Activated CD4-positive, alpha-beta T cell treated with anti-CD3 and anti-CD28 coated beads, Interleukin-2, Interleukin-6, amounts not matched to agents 100 ng/mL and 50 ng/mL, durations not matched to agents 16 hours and 8 hours (primary cell): Measurements from ENCODE around the gene IRX5.

Experiments
- DNase-seq: peaks from one replicate; pipeline ENCODE4 v3.0.0-alpha.2; 2020

IRX5 gene

DNA sequence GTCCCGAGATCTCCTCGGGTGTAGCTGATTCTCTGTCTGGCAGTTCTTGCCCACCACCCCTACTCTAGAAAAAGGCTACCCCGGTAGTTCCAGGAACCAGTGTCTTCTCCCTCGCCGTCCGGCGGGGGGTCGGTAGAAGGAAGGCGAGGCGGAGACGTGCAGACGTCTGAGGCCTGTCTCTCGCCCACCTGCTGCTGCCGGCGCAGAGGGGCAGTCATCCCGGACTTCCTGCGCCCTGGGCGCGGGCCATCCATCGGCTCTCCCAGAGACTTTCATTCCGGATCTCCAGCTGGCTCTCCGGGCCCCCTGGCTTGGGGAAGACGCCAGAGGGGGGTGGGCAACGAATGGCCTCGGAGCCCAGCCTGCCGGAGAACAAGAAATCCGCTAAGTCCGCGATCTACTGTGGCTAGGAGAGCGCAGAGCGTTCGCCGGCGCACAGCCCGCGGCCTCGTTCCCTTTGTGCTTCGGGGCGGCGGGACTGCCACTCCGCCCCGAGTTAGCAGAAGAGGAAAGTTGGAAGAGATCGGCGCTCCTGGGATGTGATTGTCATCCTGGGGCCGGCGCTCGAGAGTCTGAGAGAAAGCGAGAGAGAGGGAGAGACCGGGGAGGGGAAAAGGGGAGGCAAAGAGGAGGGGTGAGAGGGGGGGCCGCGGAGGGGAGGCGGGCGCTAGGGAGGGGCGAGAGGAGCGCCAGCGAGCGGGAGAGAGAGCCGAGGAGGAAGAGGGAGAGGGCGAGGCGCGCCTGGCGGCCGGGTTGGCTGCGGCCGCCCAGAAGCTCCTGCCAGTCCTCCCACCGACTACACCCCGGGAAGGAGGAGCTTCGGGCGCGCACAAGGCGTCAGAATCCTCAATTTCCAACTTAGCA lies at the start of gene IRX5:
Gene IRX5 (plus strand): TSS at position 861 of the 864 bp plus-strand sequence. CDS start 334 bp downstream, outside the sequence.
- DNase-seq: peak; percentile 68

DNA sequence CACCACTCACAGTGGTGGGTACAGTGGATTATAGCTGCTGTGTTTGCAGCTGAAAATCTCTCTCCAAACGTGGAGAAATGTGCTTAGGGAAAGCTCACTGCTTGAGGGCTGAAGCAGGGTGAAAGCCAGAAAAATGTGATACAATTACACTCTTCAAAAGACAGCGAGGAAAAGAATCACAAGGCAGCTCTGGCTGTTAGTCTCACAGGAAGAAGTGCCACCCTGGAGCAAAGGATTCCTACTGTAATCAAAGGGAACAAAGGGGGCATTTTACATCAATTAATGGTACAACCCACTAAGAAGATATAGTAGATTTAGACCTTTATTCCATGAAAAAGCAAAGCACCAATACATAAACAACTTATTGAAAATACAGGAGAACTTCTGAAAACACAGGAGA lies 48.1 kb upstream of the IRX5 start:
- no peak for DNase-seq

DNA sequence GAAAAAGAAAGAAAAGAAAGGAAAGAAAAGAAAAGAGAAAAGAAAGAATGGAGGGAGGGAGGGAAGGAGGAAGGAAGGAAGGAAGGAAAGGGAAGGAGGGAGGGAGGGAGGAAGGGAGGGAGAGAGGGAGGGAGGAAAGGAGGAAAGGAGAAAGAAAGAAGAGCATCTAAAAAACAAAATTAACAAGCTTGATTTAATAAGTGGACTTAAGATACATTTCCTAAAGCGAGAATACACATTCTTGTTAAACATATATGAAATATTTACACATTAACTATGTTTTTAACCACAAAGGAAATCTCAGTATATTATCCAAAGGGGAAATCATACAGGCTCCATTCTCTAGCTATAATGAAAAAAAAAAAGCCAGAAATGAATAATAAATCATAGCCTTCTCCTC lies 47.3 kb upstream of the IRX5 start:
- DNase-seq: no peak

DNA sequence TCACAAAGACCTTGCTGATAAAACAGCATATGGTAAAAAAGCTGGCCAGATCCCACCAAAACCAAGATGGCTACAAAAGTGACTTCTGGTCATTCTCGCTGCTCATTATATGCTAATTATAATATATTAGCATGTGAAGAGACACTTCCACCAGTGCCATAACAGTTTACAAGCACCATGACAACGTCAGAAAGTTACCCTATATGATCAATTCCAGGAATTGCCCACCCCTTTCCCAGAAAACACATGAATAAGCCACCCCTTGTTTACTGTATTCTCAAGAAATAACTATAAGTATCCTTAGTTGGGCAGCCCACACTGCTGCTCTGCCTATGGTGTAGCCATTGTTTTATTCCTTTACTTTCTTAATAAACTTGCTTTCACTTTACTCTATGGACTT lies 44.6 kb upstream of the IRX5 start:
- no peak for DNase-seq

DNA sequence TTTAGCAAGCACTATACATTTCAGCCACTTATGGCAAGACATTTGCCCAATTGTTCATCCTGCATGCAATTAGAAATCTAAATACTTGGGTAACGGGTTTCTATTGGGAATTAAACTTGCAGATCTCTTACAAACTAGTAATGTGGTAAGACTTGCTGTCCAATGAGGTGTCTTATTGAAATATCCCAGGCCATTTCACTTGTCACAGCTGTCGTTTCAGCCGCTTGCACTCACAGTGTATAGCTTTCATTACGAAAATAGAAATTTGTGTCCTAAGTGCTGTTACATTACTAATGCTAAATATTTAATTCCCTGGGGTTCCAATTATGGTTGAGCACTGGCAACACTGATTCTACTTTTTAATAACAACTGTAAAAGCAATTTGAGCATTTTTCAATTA lies 40.3 kb upstream of the IRX5 start:
- DNase-seq: no peak

DNA sequence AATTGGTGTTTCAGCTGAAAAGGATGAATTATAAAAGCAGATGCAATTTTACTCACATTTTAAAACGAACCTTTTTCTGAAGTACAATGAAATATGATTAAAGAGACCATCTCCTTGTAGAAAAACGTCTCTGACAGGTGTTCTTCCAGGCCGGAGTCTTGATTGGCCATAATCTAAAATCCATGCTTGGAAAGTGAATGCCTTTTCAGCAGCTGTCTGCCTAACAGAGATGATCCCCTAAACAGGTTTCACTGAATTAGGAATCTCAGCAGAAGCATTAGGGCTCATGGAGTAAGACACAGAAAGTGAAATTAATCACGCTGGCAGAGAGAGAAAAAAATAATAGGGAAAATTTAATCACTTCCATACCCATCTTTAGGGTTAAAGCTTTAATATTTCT lies 39.3 kb upstream of the IRX5 start:
- DNase-seq: no peak

DNA sequence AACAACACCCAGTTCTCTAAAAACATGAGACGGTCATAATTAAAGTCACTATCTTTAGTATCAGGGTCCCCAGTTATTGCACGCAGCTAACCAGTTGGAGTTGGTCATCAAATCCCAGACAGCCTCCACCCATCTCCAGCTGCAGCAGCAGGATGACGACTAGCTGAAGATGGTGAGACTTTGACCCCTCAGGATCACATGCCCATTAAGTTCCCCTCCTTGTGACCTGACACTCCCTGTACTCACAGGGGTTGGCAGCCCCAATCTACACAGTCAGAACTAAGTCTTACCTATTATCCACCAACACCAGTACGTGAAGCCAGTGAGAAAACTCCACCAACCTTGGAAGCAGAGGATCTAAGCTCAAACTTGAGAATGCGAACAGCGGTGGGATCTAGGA lies 37.7 kb upstream of the IRX5 start:
- no peak for DNase-seq

DNA sequence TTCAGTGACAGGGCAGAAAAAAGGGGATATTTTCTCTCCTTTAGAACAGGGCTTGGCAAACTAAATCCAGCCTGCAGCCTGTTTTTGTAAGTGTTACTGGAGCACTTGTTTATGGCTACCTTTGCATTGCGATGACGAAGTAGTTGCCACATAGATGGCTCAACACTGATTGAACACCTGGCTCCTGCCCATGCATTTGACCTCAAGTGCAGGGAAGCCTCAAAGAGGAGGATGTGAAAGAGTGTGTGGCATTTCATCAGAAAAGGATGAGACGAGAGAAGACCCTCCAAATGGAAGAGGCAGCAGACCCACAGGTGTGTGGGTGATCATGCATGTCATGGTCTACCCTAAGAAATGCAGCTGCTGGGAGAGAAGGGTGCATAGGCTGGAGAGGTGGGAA lies 32.7 kb upstream of the IRX5 start:
- no peak for DNase-seq

DNA sequence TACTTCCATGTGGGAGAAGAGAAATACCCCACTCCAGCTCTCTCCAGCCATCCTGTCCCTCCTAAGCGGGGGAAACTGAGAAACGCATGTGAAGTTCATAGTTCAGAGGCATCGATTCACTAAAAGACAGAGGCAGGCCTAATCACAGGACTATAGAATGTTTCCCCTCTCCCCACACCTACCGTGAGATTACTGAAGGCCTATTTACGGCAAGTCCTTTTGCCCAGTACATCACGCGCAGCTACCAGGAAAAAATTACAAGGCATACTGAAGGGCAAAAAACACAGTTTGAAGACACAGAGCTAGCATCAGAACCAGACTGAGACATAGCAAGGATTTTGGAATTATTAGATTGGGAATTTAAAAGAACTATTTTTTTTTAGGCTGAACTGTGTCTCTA lies 29.1 kb upstream of the IRX5 start:
- DNase-seq: no peak

DNA sequence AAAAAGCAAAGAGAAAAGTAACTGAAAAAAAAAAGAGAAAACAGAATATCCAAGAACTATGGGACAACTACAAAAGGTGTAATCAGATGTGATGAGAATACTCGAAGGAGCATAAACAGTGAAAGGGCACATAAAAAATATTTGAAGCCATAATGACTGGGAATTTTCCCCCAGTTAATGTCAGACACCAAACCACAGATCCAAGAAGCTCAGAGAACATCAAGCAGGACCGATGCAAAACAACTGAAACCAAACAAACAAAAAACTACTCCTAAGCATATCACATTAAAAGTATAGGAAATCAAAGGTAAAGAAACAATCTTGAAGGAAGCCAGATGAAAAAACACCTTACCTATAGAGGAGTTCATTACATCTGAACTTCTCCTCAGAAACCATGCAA lies 27.6 kb upstream of the IRX5 start:
- DNase-seq: no peak

DNA sequence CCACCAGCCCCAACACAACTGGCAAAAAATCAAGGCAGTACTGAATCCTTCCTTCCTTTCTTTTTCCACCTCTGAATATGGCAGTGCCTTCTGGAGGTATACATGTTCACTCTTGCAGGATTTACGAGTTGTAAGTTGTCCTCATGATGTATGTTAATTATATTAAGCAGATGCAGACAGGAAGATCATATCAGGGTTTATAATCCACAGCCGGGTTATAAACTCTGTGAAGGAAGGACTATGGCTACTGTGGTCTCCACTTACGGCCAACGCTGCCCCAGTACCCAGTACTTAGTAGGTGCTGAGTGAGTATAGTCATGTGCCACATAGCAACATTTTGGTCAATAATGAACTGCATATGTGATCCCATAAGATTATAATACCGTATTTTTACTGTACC lies 19.6 kb upstream of the IRX5 start:
- DNase-seq: no peak

DNA sequence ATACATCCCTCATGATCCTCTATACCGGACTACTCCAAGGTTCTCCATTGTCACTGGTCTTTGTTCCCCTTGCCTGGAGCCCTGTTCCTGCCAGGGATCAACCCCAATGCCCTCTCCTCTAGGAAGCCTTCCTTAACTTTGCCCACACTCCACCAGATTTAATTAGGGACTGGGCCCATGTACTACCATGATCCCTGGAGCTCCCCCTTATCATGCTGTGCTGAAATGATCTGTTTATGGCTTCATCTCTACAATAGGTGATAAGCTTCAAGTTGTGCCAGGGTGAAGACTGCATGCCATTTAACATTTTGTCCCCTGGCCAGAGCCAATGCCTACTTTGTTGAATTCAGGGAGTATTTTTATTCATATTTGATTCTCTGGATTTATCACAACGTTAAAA lies 17.9 kb upstream of the IRX5 start:
- no peak for DNase-seq

DNA sequence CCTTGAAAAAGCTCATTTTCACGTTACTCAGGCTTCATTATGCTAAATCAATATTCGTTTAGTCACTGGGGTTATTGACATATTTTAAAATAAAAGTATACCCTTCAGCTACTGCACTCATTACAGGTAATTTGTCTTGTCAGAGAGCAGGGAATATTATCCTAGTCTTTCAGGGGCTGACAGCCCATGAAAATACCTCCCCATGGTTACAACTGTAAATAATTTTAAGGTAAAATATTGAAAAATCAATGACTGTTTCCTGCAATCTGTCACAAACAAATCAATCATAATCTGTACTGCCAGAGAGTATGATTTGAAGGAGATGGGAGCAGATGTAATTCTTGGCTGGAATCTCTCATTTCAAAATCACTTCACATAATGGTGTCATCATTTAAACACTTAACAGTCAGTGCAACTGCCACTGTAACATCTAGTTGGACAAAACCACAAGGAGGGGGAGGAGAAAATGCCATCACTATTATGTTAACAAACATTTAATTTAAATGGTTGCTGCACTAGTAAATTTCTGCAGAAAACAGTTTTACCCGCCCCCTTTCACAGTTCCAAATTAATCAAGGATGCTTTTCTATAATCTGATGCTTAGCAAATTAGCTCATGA lies 9.3 kb upstream of the IRX5 start:
- DNase-seq: no peak

DNA sequence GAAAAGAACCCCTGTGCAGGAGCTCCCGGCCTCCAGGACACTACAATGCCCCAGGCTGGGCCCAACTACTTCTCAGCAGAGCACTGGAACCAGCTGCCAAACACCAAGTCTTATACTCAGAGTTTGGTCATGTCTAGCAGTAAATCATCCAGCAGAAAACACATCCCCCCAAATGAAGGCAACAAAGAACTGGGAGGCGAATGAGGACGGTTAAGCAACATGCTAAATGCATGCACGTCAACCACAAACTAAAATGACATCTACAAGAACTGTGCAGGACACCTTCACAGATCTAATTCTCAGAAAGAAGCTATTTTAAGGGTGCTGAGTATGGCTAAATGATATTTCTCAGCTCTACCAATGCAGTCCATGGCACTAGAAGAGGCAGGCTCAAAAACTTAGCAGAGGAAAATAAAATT lies 7.6 kb upstream of the IRX5 start:
- DNase-seq: no peak

DNA sequence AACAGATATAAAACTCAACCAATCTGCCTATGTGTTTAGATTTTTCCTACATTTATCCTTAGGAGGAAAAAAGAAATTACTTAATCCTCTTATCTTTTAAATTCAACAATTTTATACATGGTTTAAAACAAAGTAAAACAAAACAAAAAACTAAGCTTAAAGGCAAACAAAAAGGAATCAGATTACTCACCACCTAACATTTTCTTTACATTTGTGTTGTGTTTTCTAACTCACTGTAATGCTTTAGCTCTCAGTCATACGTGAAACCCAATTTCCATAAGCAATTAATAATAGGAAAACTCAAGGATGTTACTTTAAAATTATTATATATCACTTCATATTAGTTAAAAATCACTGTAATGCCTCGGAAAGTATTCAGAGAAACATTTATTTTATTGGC lies 6.7 kb upstream of the IRX5 start:
- no peak for DNase-seq

DNA sequence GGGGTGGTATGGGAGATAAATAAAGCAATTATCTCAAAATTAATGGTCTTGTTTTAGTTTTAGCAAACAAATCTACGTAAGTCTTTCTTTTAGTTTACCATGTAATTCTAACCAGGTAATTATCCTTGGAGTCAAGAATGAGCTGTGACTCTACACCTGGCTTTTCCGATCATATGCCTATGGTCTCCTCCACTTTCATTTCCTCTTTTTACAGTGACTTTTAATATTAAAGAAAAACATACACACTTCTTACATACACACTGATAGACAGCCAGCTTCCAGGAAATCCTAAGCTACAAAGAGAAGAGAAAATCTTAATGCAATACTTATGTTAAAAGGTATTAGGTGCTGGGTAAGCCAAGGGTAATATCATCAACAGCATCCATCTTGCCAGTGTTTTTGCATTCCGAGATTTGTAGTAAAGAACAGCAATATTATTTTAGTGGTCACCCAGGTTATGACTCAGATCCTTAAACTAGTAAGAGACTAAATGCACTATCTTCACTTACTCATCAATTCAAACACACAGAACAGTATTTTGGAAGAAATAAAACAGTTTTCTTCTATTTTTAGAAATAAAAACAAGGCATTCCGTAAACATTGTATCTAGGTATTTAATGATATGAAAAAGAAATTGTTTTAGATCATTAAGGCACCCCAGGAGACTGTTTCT lies 4.4 kb upstream of the IRX5 start:
- DNase-seq: no peak

DNA sequence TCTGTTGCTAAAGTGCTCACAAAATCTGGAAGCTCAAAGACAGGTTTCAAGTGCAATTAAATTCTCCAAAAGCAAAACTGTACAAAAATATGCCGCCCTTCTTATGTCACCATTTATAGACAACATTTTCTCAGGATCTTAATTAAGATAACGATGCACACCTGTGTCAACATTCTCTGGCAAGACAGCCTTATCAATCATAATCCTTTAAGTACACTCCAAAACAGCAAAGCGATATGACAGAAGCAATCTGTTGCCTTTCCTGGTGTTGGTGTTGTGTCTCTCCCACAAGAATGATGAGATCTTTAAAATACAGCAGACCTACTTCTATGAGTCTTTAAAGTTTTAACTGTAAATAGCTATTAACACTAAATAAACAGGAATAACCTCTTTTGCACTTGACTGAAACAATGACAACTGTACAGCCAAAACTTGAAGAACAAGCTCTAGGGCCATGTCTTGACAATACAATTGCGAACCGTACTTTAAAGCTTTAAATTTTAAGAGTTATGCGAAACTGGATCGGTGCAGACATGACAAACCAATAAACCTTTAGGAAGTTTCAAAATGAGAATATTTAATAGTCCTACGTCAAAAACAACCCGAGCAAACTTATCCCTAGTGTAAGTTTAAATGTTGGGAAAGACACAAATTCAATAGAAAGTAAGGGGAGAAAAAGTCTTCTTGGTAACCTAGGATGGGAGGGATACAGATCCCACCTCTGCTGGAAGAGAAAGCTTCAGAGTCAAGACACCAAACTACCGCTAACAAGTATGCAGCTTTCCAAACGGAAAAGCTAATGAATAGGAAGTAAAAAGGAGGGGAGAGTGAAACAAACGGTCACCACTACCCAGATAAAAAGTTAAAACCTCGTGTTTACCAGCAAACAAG lies 3.3 kb upstream of the IRX5 start:
- DNase-seq: no peak

DNA sequence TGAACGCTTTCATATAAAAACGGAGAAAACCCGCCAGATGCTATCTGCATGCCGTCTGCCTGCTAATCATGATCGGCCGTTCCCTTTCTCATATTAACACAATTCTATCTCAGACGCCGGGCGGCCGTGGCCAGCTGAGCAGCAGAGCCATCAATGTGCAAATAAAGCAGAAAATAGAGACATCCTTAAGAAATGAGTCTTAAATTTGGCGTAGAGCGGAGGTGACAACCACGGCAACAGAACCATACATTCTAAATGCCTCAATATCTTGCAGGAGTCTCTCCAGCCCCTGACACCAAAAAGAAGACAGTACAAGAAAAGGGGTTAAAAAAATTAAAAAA lies 2.7 kb upstream of the IRX5 start:
- DNase-seq: peak; percentile 41

DNA sequence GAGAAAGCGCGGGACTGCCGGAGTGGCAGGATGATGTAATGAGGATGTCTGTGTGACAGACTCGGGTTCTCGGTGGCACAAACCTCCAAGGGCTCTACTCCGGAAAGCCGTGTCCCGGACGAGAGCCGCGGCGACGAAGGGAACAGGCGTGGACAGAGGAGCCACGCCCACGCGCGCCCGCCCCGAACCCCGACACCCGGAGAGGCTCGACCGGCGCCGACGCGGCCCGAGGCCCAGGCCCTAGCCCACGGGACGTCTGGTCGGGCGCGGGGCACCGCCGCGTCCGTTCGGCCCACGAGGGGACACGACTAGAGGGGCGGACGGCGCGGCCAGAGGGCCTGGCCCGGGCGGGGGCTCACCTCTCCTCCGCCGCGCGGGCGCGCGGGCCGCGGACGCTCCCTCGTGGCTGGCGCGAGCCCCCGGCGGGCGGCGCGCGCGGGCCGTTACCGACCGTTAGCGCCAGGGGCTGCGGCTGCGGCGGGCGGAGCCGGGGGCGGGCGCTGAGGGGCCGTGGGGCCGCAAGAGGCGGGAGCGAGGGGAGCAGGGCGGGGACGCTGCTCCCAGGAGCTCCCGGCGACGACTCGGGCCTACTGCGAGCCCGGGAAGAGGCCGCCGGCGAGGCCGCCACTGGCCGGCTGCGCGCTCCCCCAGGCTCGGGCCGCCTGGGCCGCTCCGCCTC lies 2.1 kb upstream of the IRX5 start:
- peak; percentile 63 for DNase-seq

DNA sequence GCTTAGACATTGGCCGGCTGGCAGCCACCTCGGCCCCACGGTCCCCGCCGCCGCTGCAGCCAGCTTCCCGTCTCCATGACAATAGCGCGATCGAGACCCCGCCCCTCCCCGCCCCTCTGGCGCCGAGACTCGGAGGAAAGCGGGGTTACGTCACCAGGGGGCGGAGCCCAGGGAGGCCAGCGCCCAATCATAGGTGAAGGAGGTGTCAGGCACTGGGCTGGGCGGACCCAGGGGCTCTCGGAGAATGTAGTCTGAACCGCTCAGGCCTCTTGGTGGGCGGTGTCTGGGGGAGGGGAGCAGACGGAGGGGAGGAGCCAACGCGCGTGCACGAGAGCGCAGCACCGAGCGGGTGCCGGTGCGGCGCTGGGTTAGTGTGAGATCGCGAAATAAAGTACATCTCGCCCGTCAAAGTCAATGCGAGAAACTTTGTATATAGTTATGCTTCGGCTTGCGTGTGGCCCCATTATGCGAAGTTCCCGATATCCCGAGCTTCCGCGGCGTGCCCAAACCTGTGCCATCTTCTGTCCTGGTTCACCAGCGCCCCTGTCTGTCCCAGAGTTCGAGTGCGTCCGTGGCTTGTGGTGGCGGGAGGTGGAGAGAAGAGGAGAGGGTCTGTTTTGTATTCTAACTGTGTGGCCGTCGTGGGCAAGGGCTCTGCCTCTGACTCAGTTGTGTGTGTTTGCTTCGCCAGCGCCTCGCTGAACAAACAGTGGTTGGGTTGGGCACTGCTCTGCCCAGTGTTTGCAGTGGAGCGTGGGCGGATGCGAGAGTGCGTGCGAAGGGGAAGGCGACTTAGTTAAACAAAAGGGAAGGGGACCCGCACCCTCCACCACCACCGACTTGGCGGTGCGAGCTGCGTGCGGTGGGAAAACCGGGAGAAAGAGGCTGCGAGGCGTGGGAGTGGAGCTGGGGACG lies 1.3 kb upstream of the IRX5 start:
- DNase-seq: peak; percentile 98

DNA sequence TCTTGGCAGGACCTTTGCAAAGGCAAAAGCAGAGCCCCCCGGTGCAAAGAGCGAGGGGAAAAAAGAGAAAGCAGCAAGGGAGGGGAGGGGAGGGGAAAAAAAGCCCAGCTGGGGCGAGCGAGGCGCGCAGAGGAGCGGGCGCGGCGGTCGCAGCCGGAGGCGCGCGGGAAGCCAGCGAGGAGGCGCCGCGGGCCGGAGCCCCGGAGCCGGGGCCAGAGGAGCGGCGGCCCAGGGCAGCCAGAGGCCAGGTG lies 129 bp downstream of the IRX5 start:
- no peak for DNase-seq
